Lower leg skin (tissue), 4 donors: Measurements from ENCODE around the gene ATF7. TPM values are rescaled to one million over a fixed set of nuclear protein-coding genes. Genes with fewer than 3 reads are reported as not detected.
"Not testable (repeated sequence)": the region's sequence is repeated elsewhere in the genome, so short reads cannot be mapped to it uniquely, and the experiment has no call there.

Source experiments
- DNase-seq, 2 donors: peaks; one replicate each; pipeline ENCODE4 v3.0.0-alpha.2; 2019; ENCODE audit warnings: low spot score in 2 of 2
- H3K4me3 ChIP-seq: fragments of 200-600 bp; sonication (generic); 2 replicates; pipeline ENCODE4 v1.5.1; 2017; ENCODE audit warnings: mild to moderate bottlenecking, low read depth; ENCODE audit not compliant: poor library complexity, severe bottlenecking
- CTCF ChIP-seq, 3 donors: fragments of 450-650 bp; IDR thresholded peaks; one replicate each; pipeline ENCODE4 v1.5.1; 2016; ENCODE audit warnings: antibody characterized with exemption in 3 of 3, mild to moderate bottlenecking in 3 of 3, moderate library complexity in 2 of 3
- POLR2A ChIP-seq, 2 donors: fragments of 450-650 bp; IDR thresholded peaks; one replicate each; pipeline ENCODE4 v1.6.1; 2016 to 2017; ENCODE audit warnings: antibody characterized with exemption in 2 of 2, mild to moderate bottlenecking in 1 of 2, moderate library complexity in 1 of 2
- WGBS, 2 donors: methylation state at CpG; one replicate each; pipeline ENCODE4 v1.1.5; 2018; 5-methylcytosine and 5-hydroxymethylcytosine counted together
- intact Hi-C: fragments of 100-400 bp; cut with DNase I; formaldehyde crosslinking; loops from one replicate; pipeline ENCODE4 v1.15.0; 2023; ENCODE audit warnings: low total_unique reads
- total RNA-seq, 4 donors: library from RNA; depleted of rRNA; stranded (reverse); fragments of >200 nt; gene quantifications; one replicate each; pipeline ENCODE4 v1.1.0, GENCODE V29; 2016

Gene ATF7
- total RNA-seq, 4 donors from 2014 or later: 25.1 to 34.4 (median 29.0) TPM

- DNase-seq: no peak
- H3K4me3 ChIP-seq: no peak overlapping the region
- intact Hi-C loops: no loop called here
- TF ChIP-seq CTCF (IDR thresholded peaks at IDR 0.05): no peak
- no peak for TF ChIP-seq POLR2A (IDR thresholded peaks at IDR 0.05)
- WGBS, 2 donors: 77 to 82% methylated on average over 6 of the region's 6 CpGs
Observed at GRCh38 chr12:53567961-53568808, 58.0 kb downstream of the ATF7 start.

- H3K4me3 ChIP-seq, DNase-seq, intact Hi-C loops: not testable (repeated sequence)
- 86 to 94% methylated on average over 5 of the region's 5 CpGs for WGBS, 2 donors
Observed at GRCh38 chr12:53565376-53565775, 60.8 kb downstream of the ATF7 start.

GRCh38 chr12:53564941-53565340, 61.2 kb downstream of the ATF7 start:
- TF ChIP-seq CTCF (IDR thresholded peaks at IDR 0.05) (no peak), POLR2A (IDR thresholded peaks at IDR 0.05) (no peak)
- DNase-seq: no peak
- intact Hi-C loops: no loop called here
- H3K4me3 ChIP-seq: no peak overlapping the region

- intact Hi-C loops: no loop called here
- DNase-seq: no peak
- TF ChIP-seq POLR2A (IDR thresholded peaks at IDR 0.05): no peak
- TF ChIP-seq CTCF (IDR thresholded peaks at IDR 0.05): no peak
- WGBS, 2 donors: 76 to 88% methylated on average over 2 of the region's 2 CpGs
- H3K4me3 ChIP-seq: no peak overlapping the region
Observed at GRCh38 chr12:53564278-53564677, 61.9 kb downstream of the ATF7 start.

- DNase-seq: no peak
- intact Hi-C loops: no loop called here
- TF ChIP-seq CTCF (IDR thresholded peaks at IDR 0.05) (no peak), POLR2A (IDR thresholded peaks at IDR 0.05) (no peak)
- WGBS, 2 donors: 90 to 93% methylated on average over 2 of the region's 2 CpGs
- no peak overlapping the region for H3K4me3 ChIP-seq
Observed at GRCh38 chr12:53563452-53564028, 62.6 kb downstream of the ATF7 start.

- intact Hi-C loops: no loop called here
- TF ChIP-seq CTCF (IDR thresholded peaks at IDR 0.05) (no peak), POLR2A (IDR thresholded peaks at IDR 0.05) (no peak)
- WGBS, 2 donors: 57 to 80% methylated on average over 1 of the region's 1 CpG
- no peak overlapping the region for H3K4me3 ChIP-seq
- DNase-seq: no peak
Observed at GRCh38 chr12:53561590-53561953, 64.6 kb downstream of the ATF7 start.
